PC-3 (cell line): ENCODE data around the gene FBXO2. TPM values are rescaled to one million over a fixed set of nuclear protein-coding genes. Genes with fewer than 3 reads are reported as not detected.

ENCODE experiments used
- ATAC-seq: fragments of 200-7000 bp; cut with Tn5 transposase; 2 replicates; pipeline ENCODE4 v1.9.1; 2020; ENCODE audit warnings: mild to moderate bottlenecking, moderate library complexity
- BruUV-seq: library from RNA; stranded (reverse); fragments of 400-500 nt; replicated peaks from 2 replicates; lab custom pipeline; 2021; lab: Mats Ljungman, UMichigan
- CTCF ChIA-PET: fragments of 300-600 bp; sonication (Branson Sonifier 250); formaldehyde crosslinking; loops from one replicate; lab custom pipeline; 2022; ENCODE audit warnings: antibody characterized with exemption; lab: Charles Lee
- POLR2A ChIA-PET: fragments of 300-600 bp; sonication (Branson Sonifier 250); formaldehyde crosslinking; loops from one replicate; lab custom pipeline; 2022; ENCODE audit warnings: antibody characterized with exemption; ENCODE audit not compliant: unreplicated experiment; lab: Charles Lee
- DNase-seq: peaks from one replicate; pipeline ENCODE4 v3.0.0-alpha.2; 2015
- H2AFZ ChIP-seq: fragments of 300-600 bp; sonication (generic); 2 replicates; pipeline ENCODE4 v1.6.0; 2016; ENCODE audit warnings: antibody characterized with exemption, low read length
- H3F3A ChIP-seq: fragments of 300-600 bp; sonication (generic); one replicate; pipeline ENCODE4 v1.6.0; 2017; ENCODE audit warnings: antibody characterized with exemption, low read length, control low read depth, mild to moderate bottlenecking; ENCODE audit not compliant: unreplicated experiment
- H3K27ac ChIP-seq: fragments of 300-600 bp; sonication (generic); 2 replicates; pipeline ENCODE4 v1.5.1; 2016; ENCODE audit warnings: mild to moderate bottlenecking, low read length
- H3K27me3 ChIP-seq: fragments of 300-600 bp; sonication (generic); 2 replicates; pipeline ENCODE4 v1.6.1; 2016; ENCODE audit warnings: low read length, mixed read lengths
- H3K36me3 ChIP-seq: fragments of 300-600 bp; sonication (generic); 2 replicates; pipeline ENCODE4 v1.6.1; 2016; ENCODE audit warnings: low read depth, mixed run types, low read length, mixed read lengths
- H3K4me1 ChIP-seq: fragments of 300-600 bp; sonication (generic); 2 replicates; pipeline ENCODE4 v1.5.1; 2016; ENCODE audit warnings: low read length; ENCODE audit not compliant: insufficient read depth
- H3K4me2 ChIP-seq: fragments of 300-600 bp; sonication (generic); 2 replicates; pipeline ENCODE4 v1.6.0; 2016; ENCODE audit warnings: low read length
- H3K4me3 ChIP-seq: fragments of 300-600 bp; sonication (generic); 2 replicates; pipeline ENCODE4 v1.5.1; 2016; ENCODE audit warnings: mild to moderate bottlenecking, low read length, mixed read lengths
- H3K79me2 ChIP-seq: fragments of 300-600 bp; sonication (generic); 2 replicates; pipeline ENCODE4 v1.6.1; 2017; ENCODE audit warnings: low read length, mixed read lengths
- H3K9ac ChIP-seq: fragments of 300-600 bp; sonication (generic); 2 replicates; pipeline ENCODE4 v1.6.0; 2016; ENCODE audit warnings: mild to moderate bottlenecking, low read length
- H3K9me2 ChIP-seq: fragments of 300-600 bp; sonication (generic); replicated peaks from 2 replicates; pipeline ENCODE4 v1.6.1; 2016; ENCODE audit warnings: mixed run types, low read length, mixed read lengths
- H3K9me3 ChIP-seq: fragments of 300-600 bp; sonication (generic); 2 replicates; pipeline ENCODE4 v1.6.1; 2016; ENCODE audit warnings: low read length, mixed read lengths
- H4K20me1 ChIP-seq: fragments of 300-600 bp; sonication (generic); 2 replicates; pipeline ENCODE4 v1.6.1; 2016; ENCODE audit warnings: low read length, mixed read lengths
- EZH2 ChIP-seq: fragments of 300-600 bp; sonication (generic); IDR thresholded peaks from one replicate; pipeline ENCODE4 v1.6.1; 2017; ENCODE audit warnings: antibody characterized with exemption, mild to moderate bottlenecking, low read length; ENCODE audit not compliant: unreplicated experiment
- EZH2phosphoT487 ChIP-seq: fragments of 300-600 bp; sonication (generic); IDR thresholded peaks from 2 replicates; pipeline ENCODE4 v1.6.1; 2018; ENCODE audit warnings: mild to moderate bottlenecking, antibody characterized with exemption, low read length, borderline replicate concordance
- intact Hi-C: fragments of 100-400 bp; cut with micrococcal nuclease; formaldehyde crosslinking; loops from 2 replicates; pipeline ENCODE4 v1.9.0; 2023
- total RNA-seq: library from RNA; depleted of rRNA; stranded (reverse); fragments of >200 nt; gene quantifications from 2 replicates; pipeline ENCODE4 v1.2.3, GENCODE V29; 2014
- TF ChIP-seq, protein P1 (sequence below): fragments of 300-600 bp; sonication (generic); conservative IDR thresholded peaks from 2 replicates; pipeline ENCODE4 v1.5.1; 2017; ENCODE audit warnings: antibody characterized with exemption, low read depth, mild to moderate bottlenecking, low read length

Gene FBXO2
- total RNA-seq, 1 experiment from 2014 or later: 15.3 TPM

DNA sequence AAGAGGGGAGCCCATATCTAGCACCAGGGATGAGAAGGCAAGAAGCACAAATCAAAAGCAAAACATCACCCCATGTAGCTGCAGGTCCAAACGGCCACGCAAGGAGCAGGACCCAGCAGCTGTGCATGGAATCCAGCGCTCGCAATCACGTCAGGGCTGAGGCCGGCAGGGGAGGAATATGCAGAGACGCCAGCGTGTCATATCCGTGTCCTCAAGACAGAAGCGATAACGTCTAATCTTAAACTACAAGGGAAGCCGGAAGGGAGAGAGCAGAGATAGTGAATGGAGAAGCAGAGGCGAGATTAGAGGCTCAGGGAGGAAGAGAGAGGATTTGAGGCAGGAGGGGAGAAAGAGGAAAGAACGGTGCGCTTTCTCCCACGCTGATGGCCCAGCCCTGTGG, 39.1 kb downstream of the FBXO2 start:
- no TSS peak for BruUV-seq
- CTCF ChIA-PET: no interaction called here
- H3K27me3 ChIP-seq: peaks cover 5% of the 10 kb centered on the region; the same call in 1 of the 2 replicates

DNA sequence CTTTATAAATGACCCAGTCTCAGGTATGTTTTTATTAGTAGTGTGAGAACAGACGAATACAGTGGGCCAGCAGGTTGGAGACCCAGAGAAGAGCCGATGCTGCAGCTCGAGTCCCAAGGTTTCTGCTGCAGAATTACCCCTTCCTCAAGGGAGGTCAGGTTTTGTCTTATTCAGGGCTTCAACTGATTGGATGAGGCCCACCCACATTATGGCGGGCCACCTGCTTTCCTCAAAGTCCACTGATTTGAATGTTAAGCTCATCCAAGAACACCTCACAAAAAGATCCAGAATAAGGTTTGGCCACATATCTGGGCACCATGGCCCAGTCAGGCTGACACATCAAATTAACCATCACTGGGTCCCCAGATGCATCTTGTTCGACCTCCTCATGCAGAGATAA, 40.9 kb downstream of the FBXO2 start:
- H3K27ac ChIP-seq: no peak overlapping the region
- ChIA-PET POLR2A (no interaction called here), CTCF (no interaction called here)
- intact Hi-C loops: no loop called here
- H3K36me3 ChIP-seq: no peaks in the 10 kb centered on the region
- no peak for ATAC-seq
- H3K4me1 ChIP-seq: no peaks in the 10 kb centered on the region
- no peaks in the 10 kb centered on the region for H3K9me2 ChIP-seq
- no peak for DNase-seq
- H3K9me3 ChIP-seq: no peaks in the 10 kb centered on the region
- H2AFZ ChIP-seq: no peak overlapping the region
- H4K20me1 ChIP-seq: no peaks in the 10 kb centered on the region
- no peak overlapping the region for H3K4me2 ChIP-seq
- BruUV-seq: no TSS peak
- H3K27me3 ChIP-seq: peaks cover 5% of the 10 kb centered on the region; the same call in 1 of the 2 replicates
- H3F3A ChIP-seq: no peaks in the 10 kb centered on the region
- TF ChIP-seq EZH2 (no peak), EZH2phosphoT487 (no peak)
- TF ChIP-seq, protein P1, sequence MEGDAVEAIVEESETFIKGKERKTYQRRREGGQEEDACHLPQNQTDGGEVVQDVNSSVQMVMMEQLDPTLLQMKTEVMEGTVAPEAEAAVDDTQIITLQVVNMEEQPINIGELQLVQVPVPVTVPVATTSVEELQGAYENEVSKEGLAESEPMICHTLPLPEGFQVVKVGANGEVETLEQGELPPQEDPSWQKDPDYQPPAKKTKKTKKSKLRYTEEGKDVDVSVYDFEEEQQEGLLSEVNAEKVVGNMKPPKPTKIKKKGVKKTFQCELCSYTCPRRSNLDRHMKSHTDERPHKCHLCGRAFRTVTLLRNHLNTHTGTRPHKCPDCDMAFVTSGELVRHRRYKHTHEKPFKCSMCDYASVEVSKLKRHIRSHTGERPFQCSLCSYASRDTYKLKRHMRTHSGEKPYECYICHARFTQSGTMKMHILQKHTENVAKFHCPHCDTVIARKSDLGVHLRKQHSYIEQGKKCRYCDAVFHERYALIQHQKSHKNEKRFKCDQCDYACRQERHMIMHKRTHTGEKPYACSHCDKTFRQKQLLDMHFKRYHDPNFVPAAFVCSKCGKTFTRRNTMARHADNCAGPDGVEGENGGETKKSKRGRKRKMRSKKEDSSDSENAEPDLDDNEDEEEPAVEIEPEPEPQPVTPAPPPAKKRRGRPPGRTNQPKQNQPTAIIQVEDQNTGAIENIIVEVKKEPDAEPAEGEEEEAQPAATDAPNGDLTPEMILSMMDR: no peak
- no peak overlapping the region for H3K9ac ChIP-seq
- H3K4me3 ChIP-seq: no peak overlapping the region
- H3K79me2 ChIP-seq: no peaks in the 10 kb centered on the region

More for the DNA sequence above, 39.1 kb downstream of the FBXO2 start:
- no peak overlapping the region for H3K9ac ChIP-seq
- POLR2A ChIA-PET: interaction anchor here (0.6 kb wide), 1 partner anchor 340 kb away, joined by 5 read pairs; no protein-coding TSS in a partner anchor
- no peak for DNase-seq
- H3K27ac ChIP-seq: no peak overlapping the region
- H3K4me3 ChIP-seq: no peak overlapping the region
- H3K4me1 ChIP-seq: no peaks in the 10 kb centered on the region
- H2AFZ ChIP-seq: no peak overlapping the region
- H3K4me2 ChIP-seq: no peak overlapping the region
- TF ChIP-seq EZH2phosphoT487: no peak
- TF ChIP-seq, protein P1: no peak
- no peak for TF ChIP-seq EZH2
- no peaks in the 10 kb centered on the region for H3F3A ChIP-seq
- no peaks in the 10 kb centered on the region for H3K36me3 ChIP-seq
- no peak for ATAC-seq
- no peaks in the 10 kb centered on the region for H3K9me3 ChIP-seq
- H3K9me2 ChIP-seq: no peaks in the 10 kb centered on the region
- H3K79me2 ChIP-seq: no peaks in the 10 kb centered on the region
- intact Hi-C loops: no loop called here
- no peaks in the 10 kb centered on the region for H4K20me1 ChIP-seq

DNA sequence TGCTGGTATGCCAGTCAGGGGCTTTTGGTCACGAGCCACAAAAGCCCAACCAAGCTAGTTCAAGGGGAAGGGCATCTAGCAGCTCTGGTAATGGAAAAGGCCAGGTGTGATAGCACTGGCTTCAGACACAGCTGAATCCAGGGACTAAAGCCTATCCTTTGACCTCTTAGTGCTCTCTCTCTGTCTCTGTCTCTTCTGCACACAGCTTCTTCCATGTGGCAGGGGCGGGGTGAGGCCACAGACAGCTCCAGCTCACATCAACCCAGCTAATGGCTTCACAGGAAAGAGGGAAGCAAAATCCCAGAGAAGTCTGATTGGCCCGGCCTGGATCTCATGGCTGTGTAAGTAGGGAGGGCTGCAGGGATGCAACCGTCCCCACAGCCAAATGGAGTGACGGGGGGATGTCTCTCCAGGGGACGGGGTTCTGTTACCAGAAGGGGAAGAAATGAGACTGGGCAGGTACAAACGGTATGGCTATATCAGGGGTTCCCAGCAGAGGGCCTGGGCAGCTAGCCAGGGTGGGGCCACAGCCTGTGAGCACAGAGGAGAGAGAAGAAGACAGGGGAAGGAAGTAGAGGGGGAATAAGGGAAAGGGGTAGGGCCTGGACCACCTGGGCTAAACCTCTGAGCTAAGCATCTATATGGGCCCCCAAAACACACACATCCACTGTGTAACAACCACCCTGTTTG, 42.4 kb downstream of the FBXO2 start:
- ATAC-seq (no peak), DNase-seq (no peak)
- TF ChIP-seq, protein P1: no peak
- TF ChIP-seq EZH2 (no peak), EZH2phosphoT487 (no peak)
- Histone ChIP-seq H3K9ac (no peak overlapping the region), H3F3A (no peaks in the 10 kb centered on the region), H2AFZ (no peak overlapping the region), H3K9me2 (no peaks in the 10 kb centered on the region), H3K36me3 (no peaks in the 10 kb centered on the region), H3K27ac (no peak overlapping the region), H4K20me1 (no peaks in the 10 kb centered on the region), H3K27me3 (peaks cover 15% of the 10 kb centered on the region; the same call in 1 of the 2 replicates), H3K4me3 (no peak overlapping the region), H3K4me2 (no peak overlapping the region), H3K79me2 (no peaks in the 10 kb centered on the region), H3K4me1 (no peaks in the 10 kb centered on the region), H3K9me3 (no peaks in the 10 kb centered on the region)
- intact Hi-C loops: no loop called here
- no TSS peak for BruUV-seq
- CTCF ChIA-PET: no interaction called here
- POLR2A ChIA-PET: no interaction called here
